ENCODE measurements around the gene TLL2. TPM values are rescaled to one million over a fixed set of nuclear protein-coding genes. Genes with fewer than 3 reads are reported as not detected.

TLL2 gene
- total and polyA plus RNA-seq, 2 of the 4 experiments (the other 2 are of a cell fraction), result under 0.01 to 0.05 TPM

DNA sequence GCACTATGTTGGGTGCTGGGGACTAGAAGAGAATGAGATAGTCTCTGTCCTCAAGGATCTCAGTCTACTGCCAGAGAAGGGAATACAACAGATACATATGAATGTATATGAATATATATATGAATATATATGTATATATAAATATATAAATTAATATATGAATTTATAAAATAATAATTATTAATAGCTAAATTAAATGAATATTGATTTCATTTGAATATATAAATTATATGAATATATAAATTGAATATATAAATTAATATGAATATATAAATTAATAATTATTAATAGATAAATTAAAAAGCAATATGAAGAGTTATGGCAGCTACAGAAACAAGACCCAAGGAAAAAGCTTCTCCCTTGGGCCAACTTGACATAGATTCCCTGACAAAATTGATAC is 95.1 kb downstream of the TLL2 start:
- H3K79me1 ChIP-seq (ENCODE audit: low read depth in 1 of 2, low read length in 2 of 2), result no peaks in the 10 kb centered on the region
- H3K9me3 ChIP-seq (ENCODE audit: control insufficient read depth, insufficient read depth, low read length), result no peaks in the 10 kb centered on the region
- no peak overlapping the region for H4K91ac ChIP-seq (ENCODE audit: insufficient read depth, low read depth, low read length)
- H4K8ac ChIP-seq (ENCODE audit: low read depth in 2 of 2, low read length in 2 of 2), result no peak overlapping the region
- no peak overlapping the region for H3K27ac ChIP-seq (ENCODE audit: insufficient read depth, low read length)
- no peak for TF ChIP-seq SMC3 (IDR thresholded peaks at IDR 0.05; ENCODE audit: low read depth, low read length)
- TF ChIP-seq CEBPB (IDR thresholded peaks at IDR 0.05; ENCODE audit: low read depth, low read length), result no peak
- TF ChIP-seq RCOR1 (IDR thresholded peaks at IDR 0.05; ENCODE audit: insufficient replicate concordance, low read length), result no peak
- TF ChIP-seq, protein P1, sequence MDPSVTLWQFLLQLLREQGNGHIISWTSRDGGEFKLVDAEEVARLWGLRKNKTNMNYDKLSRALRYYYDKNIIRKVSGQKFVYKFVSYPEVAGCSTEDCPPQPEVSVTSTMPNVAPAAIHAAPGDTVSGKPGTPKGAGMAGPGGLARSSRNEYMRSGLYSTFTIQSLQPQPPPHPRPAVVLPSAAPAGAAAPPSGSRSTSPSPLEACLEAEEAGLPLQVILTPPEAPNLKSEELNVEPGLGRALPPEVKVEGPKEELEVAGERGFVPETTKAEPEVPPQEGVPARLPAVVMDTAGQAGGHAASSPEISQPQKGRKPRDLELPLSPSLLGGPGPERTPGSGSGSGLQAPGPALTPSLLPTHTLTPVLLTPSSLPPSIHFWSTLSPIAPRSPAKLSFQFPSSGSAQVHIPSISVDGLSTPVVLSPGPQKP (IDR thresholded peaks at IDR 0.05; ENCODE audit: borderline replicate concordance, low read depth, low read length), result no peak
- no peak for TF ChIP-seq RFX5 (IDR thresholded peaks at IDR 0.05; ENCODE audit: low read depth, low read length)
- TF ChIP-seq MAZ (IDR thresholded peaks at IDR 0.05; ENCODE audit: borderline replicate concordance, low read depth, low read length), result no peak
- TF ChIP-seq FOS (IDR thresholded peaks at IDR 0.05; ENCODE audit: low read depth, low read length), result no peak
- TF ChIP-seq, protein P2, sequence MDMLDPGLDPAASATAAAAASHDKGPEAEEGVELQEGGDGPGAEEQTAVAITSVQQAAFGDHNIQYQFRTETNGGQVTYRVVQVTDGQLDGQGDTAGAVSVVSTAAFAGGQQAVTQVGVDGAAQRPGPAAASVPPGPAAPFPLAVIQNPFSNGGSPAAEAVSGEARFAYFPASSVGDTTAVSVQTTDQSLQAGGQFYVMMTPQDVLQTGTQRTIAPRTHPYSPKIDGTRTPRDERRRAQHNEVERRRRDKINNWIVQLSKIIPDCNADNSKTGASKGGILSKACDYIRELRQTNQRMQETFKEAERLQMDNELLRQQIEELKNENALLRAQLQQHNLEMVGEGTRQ (IDR thresholded peaks at IDR 0.05; ENCODE audit: low read depth, low read length), result no peak
- TF ChIP-seq, protein P3, sequence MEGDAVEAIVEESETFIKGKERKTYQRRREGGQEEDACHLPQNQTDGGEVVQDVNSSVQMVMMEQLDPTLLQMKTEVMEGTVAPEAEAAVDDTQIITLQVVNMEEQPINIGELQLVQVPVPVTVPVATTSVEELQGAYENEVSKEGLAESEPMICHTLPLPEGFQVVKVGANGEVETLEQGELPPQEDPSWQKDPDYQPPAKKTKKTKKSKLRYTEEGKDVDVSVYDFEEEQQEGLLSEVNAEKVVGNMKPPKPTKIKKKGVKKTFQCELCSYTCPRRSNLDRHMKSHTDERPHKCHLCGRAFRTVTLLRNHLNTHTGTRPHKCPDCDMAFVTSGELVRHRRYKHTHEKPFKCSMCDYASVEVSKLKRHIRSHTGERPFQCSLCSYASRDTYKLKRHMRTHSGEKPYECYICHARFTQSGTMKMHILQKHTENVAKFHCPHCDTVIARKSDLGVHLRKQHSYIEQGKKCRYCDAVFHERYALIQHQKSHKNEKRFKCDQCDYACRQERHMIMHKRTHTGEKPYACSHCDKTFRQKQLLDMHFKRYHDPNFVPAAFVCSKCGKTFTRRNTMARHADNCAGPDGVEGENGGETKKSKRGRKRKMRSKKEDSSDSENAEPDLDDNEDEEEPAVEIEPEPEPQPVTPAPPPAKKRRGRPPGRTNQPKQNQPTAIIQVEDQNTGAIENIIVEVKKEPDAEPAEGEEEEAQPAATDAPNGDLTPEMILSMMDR (conservative IDR thresholded peaks at IDR 0.05; ENCODE audit: low read depth, low read length), result no peak
- TF ChIP-seq BHLHE40 (IDR thresholded peaks at IDR 0.05; ENCODE audit: low read depth, low read length), result no peak
- no peak for TF ChIP-seq NFE2L2 (IDR thresholded peaks at IDR 0.05; ENCODE audit: low read depth, low read length)
- no peak for TF ChIP-seq MAFK (IDR thresholded peaks at IDR 0.05; ENCODE audit: low read depth, low read length)
- no peak for TF ChIP-seq MXI1 (IDR thresholded peaks at IDR 0.05; ENCODE audit: borderline replicate concordance, low read depth, low read length)
- TF ChIP-seq RAD21 (IDR thresholded peaks at IDR 0.05; ENCODE audit: low read length), result no peak
- TF ChIP-seq POLR2A (IDR thresholded peaks at IDR 0.05; ENCODE audit: low read depth, low read length), result no peak
- no peak for TF ChIP-seq CHD1 (IDR thresholded peaks at IDR 0.05; ENCODE audit: low read depth, low read length)
- no TSS peak for BruUV-seq (replicated peaks)
- no peak overlapping the region for H3K56ac ChIP-seq (ENCODE audit: extremely low read depth, insufficient read depth, low read length)
- H3K9me1 ChIP-seq (ENCODE audit: insufficient read depth, low read length), result no peaks in the 10 kb centered on the region
- no peak overlapping the region for H2AK5ac ChIP-seq (ENCODE audit: low read depth, low read length)
- H3K4me1 ChIP-seq (ENCODE audit: control insufficient read depth, insufficient read depth, low read length), result no peaks in the 10 kb centered on the region
- no peak overlapping the region for H2BK15ac ChIP-seq (ENCODE audit: low read depth, low read length)
- dilution Hi-C loops (cut with HindIII; ENCODE audit: low sequenced_read_pairs, unreplicated experiment), result no loop called here
- no peak overlapping the region for H3K9ac ChIP-seq (ENCODE audit: low read depth, low read length)
- in situ Hi-C loops (cut with MboI; ENCODE audit: low sequenced_read_pairs), result no loop called here
- no peaks in the 10 kb centered on the region for H4K20me1 ChIP-seq (ENCODE audit: insufficient read depth, low read length)
- H4K5ac ChIP-seq (ENCODE audit: low read depth, low read length), result no peak overlapping the region
- no peaks in the 10 kb centered on the region; the same call in none of the 2 replicates for H3K27me3 ChIP-seq (ENCODE audit: control insufficient read depth, insufficient read depth, low read length)
- no peak overlapping the region for H2BK5ac ChIP-seq (ENCODE audit: low read depth, low read length, poor library complexity, severe bottlenecking)
- no peak overlapping the region for H3K4me2 ChIP-seq (ENCODE audit: low read depth, low read length)
- intact Hi-C loops (cut with micrococcal nuclease), result no loop called here
- DNase-seq (no peak), ATAC-seq (ENCODE audit: low read depth) (no peak)
- H3K36me3 ChIP-seq (ENCODE audit: control insufficient read depth, insufficient read depth, low read length), result no peaks in the 10 kb centered on the region
- CTCF ChIA-PET, result no interaction called here
- H3K14ac ChIP-seq (replicated peaks; ENCODE audit: low read depth, low read length), result no peak overlapping the region
- POLR2A ChIA-PET (ENCODE audit: unreplicated experiment), result no interaction called here
- no peak overlapping the region for H3K18ac ChIP-seq (ENCODE audit: low read depth, low read length)
- no peak overlapping the region for H2BK120ac ChIP-seq (ENCODE audit: low read depth, low read length)
- no peak overlapping the region for H2AK9ac ChIP-seq (replicated peaks; ENCODE audit: low read depth, low read length, poor library complexity)
- no peak overlapping the region for H3K4ac ChIP-seq (ENCODE audit: low read depth, low read length)
- no peak overlapping the region for H2AFZ ChIP-seq (replicated peaks; ENCODE audit: low read length, poor library complexity)
- H3K4me3 ChIP-seq (ENCODE audit: insufficient read depth, low read depth, low read length), result no peak overlapping the region
- no peak overlapping the region for H3K23ac ChIP-seq (ENCODE audit: low read depth, low read length)
- no peak overlapping the region for H2BK20ac ChIP-seq (ENCODE audit: low read depth, low read length)
